ENCODE results near the gene SPI1.

DNA sequence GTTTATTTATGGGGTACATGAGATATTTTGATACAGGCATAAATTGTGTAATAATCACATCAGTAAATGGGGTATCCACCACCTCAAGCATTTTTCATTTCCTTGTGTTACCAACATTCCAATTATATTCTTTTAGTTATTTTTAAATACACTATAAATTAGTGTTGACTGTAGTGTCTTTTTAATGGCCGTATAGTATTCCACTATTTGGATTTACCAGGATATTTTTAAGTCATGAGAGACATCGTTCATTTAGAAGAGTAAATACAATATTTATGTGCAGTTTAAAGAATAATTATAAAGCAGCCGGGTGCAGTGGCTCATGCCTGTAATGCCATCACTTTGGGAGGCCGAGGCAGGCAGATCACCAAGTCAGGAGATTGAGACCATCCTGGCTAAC, 6.2 kb upstream of the SPI1 start:
- TF ChIP-seq, protein P1, sequence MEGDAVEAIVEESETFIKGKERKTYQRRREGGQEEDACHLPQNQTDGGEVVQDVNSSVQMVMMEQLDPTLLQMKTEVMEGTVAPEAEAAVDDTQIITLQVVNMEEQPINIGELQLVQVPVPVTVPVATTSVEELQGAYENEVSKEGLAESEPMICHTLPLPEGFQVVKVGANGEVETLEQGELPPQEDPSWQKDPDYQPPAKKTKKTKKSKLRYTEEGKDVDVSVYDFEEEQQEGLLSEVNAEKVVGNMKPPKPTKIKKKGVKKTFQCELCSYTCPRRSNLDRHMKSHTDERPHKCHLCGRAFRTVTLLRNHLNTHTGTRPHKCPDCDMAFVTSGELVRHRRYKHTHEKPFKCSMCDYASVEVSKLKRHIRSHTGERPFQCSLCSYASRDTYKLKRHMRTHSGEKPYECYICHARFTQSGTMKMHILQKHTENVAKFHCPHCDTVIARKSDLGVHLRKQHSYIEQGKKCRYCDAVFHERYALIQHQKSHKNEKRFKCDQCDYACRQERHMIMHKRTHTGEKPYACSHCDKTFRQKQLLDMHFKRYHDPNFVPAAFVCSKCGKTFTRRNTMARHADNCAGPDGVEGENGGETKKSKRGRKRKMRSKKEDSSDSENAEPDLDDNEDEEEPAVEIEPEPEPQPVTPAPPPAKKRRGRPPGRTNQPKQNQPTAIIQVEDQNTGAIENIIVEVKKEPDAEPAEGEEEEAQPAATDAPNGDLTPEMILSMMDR (IDR thresholded peaks at IDR 0.05), result no peak
- TF ChIP-seq POLR2A (IDR thresholded peaks at IDR 0.05) (no peak), POLR2AphosphoS5 (IDR thresholded peaks at IDR 0.05; ENCODE audit: insufficient read depth in 1 of 2, low read depth in 1 of 2) (no peak)

All from vagina (tissue), 2 donors.